ENCODE data around the gene FAM234B.

DNA sequence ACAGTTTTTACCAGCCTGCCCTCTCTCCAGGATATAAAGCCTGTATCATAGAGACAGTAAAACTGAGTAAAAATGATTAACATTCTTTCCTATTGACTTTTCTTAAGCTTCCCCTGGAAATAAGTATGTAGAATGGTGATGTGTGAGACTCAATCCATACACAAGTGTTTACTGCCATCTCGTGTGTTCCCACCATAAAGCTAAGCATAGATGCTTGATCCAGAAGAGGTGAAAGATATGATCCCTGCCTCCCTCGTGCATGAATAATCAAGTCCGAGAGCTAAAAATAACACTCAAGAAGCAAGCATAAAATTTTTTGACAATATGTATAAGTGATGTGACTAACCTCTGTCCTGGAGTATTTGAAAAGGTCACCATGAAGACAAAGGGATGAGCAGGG lies 76.2 kb downstream of the FAM234B start:
- TF ChIP-seq, protein P1, sequence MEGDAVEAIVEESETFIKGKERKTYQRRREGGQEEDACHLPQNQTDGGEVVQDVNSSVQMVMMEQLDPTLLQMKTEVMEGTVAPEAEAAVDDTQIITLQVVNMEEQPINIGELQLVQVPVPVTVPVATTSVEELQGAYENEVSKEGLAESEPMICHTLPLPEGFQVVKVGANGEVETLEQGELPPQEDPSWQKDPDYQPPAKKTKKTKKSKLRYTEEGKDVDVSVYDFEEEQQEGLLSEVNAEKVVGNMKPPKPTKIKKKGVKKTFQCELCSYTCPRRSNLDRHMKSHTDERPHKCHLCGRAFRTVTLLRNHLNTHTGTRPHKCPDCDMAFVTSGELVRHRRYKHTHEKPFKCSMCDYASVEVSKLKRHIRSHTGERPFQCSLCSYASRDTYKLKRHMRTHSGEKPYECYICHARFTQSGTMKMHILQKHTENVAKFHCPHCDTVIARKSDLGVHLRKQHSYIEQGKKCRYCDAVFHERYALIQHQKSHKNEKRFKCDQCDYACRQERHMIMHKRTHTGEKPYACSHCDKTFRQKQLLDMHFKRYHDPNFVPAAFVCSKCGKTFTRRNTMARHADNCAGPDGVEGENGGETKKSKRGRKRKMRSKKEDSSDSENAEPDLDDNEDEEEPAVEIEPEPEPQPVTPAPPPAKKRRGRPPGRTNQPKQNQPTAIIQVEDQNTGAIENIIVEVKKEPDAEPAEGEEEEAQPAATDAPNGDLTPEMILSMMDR (IDR thresholded peaks at IDR 0.05): no peak
- TF ChIP-seq POLR2A (IDR thresholded peaks at IDR 0.05; ENCODE audit: low read depth) (no peak), EP300 (IDR thresholded peaks at IDR 0.05) (no peak)

All from esophagus muscularis mucosa (tissue), 4 donors.